ENCODE measurements around the gene ACADL.
A peak's percentile ranks its signal among the peaks of the same experiment; 100 is the strongest.

The ACADL gene

GRCh38 chr2:210169516-210170195, 55.6 kb downstream of the ACADL start:
- H3K27me3 Mint-ChIP-seq: peaks cover 21% of the 10 kb centered on the region
- no peaks in the 10 kb centered on the region for H3K36me3 Mint-ChIP-seq
- ATAC-seq: no peak
- peak overlapping the region; percentile 93 for H3K27ac Mint-ChIP-seq
- no peaks in the 10 kb centered on the region for H3K9me3 Mint-ChIP-seq
- peak overlapping the region; percentile 96 for H3K4me3 Mint-ChIP-seq
- H3K4me1 Mint-ChIP-seq: peaks cover 17% of the 10 kb centered on the region

GRCh38 chr2:210167227-210167626, 58.0 kb downstream of the ACADL start:
- Mint-ChIP-seq H3K36me3 (no peaks in the 10 kb centered on the region), H3K27me3 (peaks cover 15% of the 10 kb centered on the region), H3K27ac (no peak overlapping the region), H3K9me3 (no peaks in the 10 kb centered on the region), H3K4me3 (no peak overlapping the region), H3K4me1 (peaks cover 29% of the 10 kb centered on the region)
- no peak for ATAC-seq

- Mint-ChIP-seq H3K27ac (no peak overlapping the region), H3K4me3 (no peak overlapping the region), H3K4me1 (peaks cover 14% of the 10 kb centered on the region), H3K36me3 (peaks cover 4% of the 10 kb centered on the region), H3K9me3 (no peaks in the 10 kb centered on the region), H3K27me3 (no peaks in the 10 kb centered on the region)
- no peak for ATAC-seq
These were observed 62.7 kb downstream of the ACADL start for GRCh38 chr2:210162466-210163124.

GRCh38 chr2:210159059-210159458, 66.2 kb downstream of the ACADL start:
- H3K9me3 Mint-ChIP-seq: no peaks in the 10 kb centered on the region
- ATAC-seq: no peak
- no peaks in the 10 kb centered on the region for H3K27me3 Mint-ChIP-seq
- no peak overlapping the region for H3K27ac Mint-ChIP-seq
- peaks cover 14% of the 10 kb centered on the region for H3K4me1 Mint-ChIP-seq
- peaks cover 10% of the 10 kb centered on the region for H3K36me3 Mint-ChIP-seq
- no peak overlapping the region for H3K4me3 Mint-ChIP-seq

- no peak overlapping the region for H3K4me3 Mint-ChIP-seq
- no peaks in the 10 kb centered on the region for H3K9me3 Mint-ChIP-seq
- ATAC-seq: no peak
- no peak overlapping the region for H3K27ac Mint-ChIP-seq
- no peaks in the 10 kb centered on the region for H3K27me3 Mint-ChIP-seq
- H3K4me1 Mint-ChIP-seq: peaks cover 11% of the 10 kb centered on the region
- peaks cover 17% of the 10 kb centered on the region for H3K36me3 Mint-ChIP-seq
These were observed 67.0 kb downstream of the ACADL start for GRCh38 chr2:210158236-210158635.

- Mint-ChIP-seq H3K27me3 (no peaks in the 10 kb centered on the region), H3K36me3 (peaks cover 17% of the 10 kb centered on the region), H3K9me3 (no peaks in the 10 kb centered on the region), H3K4me1 (peaks cover 4% of the 10 kb centered on the region), H3K27ac (no peak overlapping the region), H3K4me3 (no peak overlapping the region)
- ATAC-seq: no peak
These were observed 67.7 kb downstream of the ACADL start for GRCh38 chr2:210157526-210157925.

- Mint-ChIP-seq H3K4me1 (no peaks in the 10 kb centered on the region), H3K9me3 (no peaks in the 10 kb centered on the region), H3K4me3 (no peak overlapping the region), H3K27ac (no peak overlapping the region), H3K27me3 (no peaks in the 10 kb centered on the region), H3K36me3 (peaks cover 21% of the 10 kb centered on the region)
- ATAC-seq: no peak
These were observed 77.6 kb downstream of the ACADL start for GRCh38 chr2:210147614-210148013.
